ENCODE data around the gene TMEM131.

- TF ChIP-seq, protein P1, sequence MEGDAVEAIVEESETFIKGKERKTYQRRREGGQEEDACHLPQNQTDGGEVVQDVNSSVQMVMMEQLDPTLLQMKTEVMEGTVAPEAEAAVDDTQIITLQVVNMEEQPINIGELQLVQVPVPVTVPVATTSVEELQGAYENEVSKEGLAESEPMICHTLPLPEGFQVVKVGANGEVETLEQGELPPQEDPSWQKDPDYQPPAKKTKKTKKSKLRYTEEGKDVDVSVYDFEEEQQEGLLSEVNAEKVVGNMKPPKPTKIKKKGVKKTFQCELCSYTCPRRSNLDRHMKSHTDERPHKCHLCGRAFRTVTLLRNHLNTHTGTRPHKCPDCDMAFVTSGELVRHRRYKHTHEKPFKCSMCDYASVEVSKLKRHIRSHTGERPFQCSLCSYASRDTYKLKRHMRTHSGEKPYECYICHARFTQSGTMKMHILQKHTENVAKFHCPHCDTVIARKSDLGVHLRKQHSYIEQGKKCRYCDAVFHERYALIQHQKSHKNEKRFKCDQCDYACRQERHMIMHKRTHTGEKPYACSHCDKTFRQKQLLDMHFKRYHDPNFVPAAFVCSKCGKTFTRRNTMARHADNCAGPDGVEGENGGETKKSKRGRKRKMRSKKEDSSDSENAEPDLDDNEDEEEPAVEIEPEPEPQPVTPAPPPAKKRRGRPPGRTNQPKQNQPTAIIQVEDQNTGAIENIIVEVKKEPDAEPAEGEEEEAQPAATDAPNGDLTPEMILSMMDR (IDR thresholded peaks at IDR 0.05; ENCODE audit: low read depth, low read length), result no peak
- TF ChIP-seq EZH2phosphoT487 (IDR thresholded peaks at IDR 0.05; ENCODE audit: low read depth), result no peak
Observed at GRCh38 chr2:97834610-97835009, 161.1 kb downstream of the TMEM131 start.

All from OCI-LY3 (cell line).